GM15510 (cell line): ENCODE data around the gene CX3CR1.

Source experiments
- POLR2A ChIP-seq: IDR thresholded peaks from 3 replicates; pipeline ENCODE4 v1.6.1; 2011; ENCODE audit warnings: borderline replicate concordance; ENCODE audit not compliant: insufficient read length; ENCODE audit errors: extremely low read depth

The CX3CR1 gene, protein sequence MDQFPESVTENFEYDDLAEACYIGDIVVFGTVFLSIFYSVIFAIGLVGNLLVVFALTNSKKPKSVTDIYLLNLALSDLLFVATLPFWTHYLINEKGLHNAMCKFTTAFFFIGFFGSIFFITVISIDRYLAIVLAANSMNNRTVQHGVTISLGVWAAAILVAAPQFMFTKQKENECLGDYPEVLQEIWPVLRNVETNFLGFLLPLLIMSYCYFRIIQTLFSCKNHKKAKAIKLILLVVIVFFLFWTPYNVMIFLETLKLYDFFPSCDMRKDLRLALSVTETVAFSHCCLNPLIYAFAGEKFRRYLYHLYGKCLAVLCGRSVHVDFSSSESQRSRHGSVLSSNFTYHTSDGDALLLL

DNA sequence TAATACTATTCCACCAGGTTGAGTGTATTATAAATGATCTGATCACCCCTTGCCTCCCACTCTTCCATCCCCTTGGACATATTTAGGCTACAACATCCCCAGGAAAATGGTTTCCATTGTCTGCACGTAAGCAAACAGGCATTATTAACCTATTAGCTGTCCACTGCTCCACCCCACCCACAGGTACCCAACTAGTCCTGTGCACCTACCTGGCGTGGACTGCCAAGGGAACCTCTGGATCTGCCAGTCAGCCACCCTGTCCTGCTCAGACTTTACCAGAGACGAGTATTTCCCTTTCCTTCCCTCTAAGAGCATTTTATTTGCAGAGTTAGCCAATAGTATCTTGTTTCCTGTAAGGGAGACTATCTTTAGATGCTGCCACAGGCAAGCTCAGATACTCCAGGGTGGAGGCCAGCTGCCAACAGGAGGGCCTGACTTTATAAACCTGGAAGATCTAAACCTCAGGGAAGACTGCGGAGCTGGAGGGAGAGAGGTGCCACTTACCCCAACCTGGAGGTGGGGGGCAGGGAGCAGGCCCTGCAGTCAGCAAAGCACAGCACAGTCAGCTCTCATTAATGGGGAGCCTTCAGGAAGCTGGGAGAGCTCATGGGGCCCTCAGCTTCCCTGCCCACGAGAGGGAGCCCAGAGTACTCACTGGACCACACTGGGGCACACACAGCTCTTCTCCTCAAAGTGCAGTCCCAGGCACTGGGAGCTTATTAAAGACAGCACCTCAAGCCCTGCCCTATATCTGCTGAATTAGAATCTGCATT is at the start of gene CX3CR1:
TSS of gene CX3CR1 (minus strand) at position 292 of the 773 bp plus-strand sequence. CDS start 13,527 bp downstream, outside the sequence.
- TF ChIP-seq POLR2A = no peak

GRCh38 chr3:39329493-39329892 is 49.7 kb upstream of the CX3CR1 start, which contains the start of gene CCR8:
TSS of gene CCR8 (plus strand) at chr3:39329709. CDS start at chr3:39332332, 2,623 bp downstream.
- no peak for TF ChIP-seq POLR2A

GRCh38 chr3:39327746-39328349 is 48.0 kb upstream of the CX3CR1 start:
- TF ChIP-seq POLR2A = no peak

- no peak for TF ChIP-seq POLR2A
Observed at GRCh38 chr3:39327053-39327745, 47.4 kb upstream of the CX3CR1 start.

DNA sequence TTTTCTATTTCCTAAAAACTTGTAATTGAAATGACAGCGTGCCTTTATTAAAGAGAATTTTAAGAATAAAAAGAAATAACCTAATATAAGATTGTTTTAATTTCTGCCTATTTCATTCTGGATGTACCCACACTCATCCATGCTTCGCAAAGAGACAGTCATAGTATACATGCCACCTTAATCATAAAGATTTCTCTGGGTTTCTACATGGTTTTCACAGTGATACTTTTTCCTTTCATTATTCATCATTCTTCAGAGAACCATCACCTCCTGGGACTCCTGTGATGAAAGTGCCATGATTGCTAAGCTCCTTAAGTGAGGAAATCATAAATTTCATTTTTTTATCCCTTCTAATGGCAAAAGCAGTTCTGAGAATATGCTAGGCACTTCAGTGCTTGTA is 45.4 kb upstream of the CX3CR1 start:
- no peak for TF ChIP-seq POLR2A

DNA sequence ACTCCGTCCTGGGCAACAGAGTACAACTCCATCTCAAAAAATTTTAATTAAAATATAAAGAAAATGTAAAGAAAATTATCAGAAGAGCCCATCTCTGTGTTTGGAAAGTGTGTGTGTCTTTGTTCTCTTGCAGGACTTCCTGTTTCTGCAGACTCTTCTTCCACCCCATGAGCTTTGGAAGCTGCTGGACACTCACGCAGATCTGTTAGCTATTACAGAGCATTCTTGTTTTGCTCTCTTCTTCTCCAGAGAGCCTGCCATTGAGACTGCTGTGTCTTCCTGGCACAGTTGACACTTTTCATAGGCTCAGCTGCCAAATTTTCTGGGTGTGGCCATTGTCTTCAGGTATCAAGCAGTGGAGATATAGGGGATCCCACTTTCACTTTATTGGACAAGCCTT is 43.7 kb upstream of the CX3CR1 start:
- no peak for TF ChIP-seq POLR2A

DNA sequence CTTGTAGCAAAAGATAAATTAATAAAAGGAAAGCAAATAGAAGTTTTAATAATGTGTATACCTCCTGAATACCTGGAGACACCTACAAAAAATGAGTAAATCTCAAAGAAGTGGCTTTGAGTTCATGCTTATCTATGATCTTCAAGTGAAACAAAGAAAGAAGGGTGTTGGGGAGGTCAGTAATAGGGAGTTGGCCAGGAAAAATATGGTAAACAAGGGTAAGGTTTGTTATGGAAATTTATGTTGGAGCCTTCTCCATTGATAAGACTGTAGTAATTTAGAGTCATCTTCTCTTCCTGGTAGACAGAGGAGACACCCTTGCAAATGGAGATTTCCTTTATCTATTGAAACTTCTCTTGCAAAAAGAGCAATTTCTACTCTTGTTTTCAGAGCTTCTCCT is 43.1 kb upstream of the CX3CR1 start:
- no peak for TF ChIP-seq POLR2A

DNA sequence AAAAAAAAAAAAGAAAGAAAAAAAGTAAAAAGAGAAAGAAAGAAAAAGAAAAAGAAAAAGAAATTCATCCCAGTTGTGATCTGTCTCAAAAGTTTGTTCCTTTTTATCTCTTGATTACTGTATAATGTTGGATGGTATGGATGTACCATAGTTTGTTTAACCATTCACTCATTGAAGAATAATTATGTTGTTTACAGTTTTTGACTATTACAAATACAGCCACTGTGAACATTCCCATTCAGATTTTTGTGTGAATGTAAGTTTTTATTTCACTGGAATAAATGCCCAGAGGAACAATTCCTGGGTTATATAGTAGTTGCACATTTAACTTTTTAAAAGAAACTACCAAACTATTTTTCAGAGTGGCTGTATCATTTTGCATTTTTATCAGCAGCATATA is 39.4 kb upstream of the CX3CR1 start:
- no peak for TF ChIP-seq POLR2A

DNA sequence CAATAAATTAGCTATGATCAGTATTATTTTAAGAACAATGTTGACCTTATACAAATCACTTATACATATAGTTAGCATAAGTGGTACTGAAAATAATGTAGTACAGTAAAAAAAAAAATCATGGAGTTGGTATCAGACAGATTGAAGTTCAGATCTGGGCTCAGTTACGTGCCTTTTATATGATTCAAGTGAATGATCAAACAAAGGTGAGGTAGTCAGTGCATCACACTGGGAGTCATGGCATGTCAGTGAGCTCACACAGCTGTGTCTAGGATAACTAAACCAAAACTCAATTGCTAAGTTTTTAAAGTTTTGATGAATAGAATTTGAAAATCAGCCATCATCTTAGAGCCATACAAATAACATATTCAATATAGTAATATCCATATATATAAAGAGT is 38.5 kb upstream of the CX3CR1 start:
- no peak for TF ChIP-seq POLR2A

DNA sequence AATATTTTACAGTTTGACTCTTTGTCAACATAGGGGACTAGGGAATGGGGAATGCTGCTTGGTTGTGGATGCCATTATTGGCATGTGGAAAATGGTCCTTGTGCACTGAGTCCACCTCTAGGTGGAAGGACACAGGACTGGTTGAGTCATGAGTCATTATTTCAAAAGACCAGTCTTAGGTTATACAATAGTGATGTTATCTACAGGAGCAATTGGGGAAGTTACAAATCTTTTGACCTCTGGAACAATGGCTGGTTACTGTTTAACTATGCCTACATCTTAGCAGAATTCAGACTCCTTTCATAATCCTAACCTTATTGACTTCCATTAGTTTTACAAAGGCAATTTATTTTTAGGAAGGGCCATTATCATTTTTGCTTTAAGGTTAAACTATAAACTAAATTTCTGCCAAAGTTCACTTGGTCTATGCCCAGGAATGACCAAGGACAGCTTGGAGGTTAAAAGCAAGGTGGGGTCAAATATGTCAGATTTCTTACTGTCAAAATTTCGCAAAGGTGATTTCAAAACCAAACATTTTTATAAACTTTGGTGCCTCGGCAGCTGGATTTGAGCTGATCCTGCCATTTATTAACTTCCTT is 37.8 kb upstream of the CX3CR1 start:
- no peak for TF ChIP-seq POLR2A

DNA sequence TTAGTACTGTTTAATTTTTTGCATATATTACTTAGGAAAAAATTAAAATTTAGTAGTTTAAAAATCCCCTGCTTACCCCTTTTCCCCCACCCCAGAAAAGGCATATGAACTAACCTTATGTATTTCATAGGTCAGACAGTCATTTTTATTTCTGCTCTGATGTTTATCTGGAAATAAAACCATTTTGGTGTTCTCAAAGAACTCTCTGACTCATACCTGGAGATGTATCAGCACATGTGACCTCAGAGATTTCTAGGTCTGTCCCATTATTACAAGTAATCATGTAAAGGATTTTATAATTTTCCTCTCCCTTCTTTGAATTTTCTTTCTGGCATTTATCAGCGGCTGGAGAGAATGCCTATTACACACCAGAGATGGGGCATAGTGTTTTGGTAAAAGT is 35.6 kb upstream of the CX3CR1 start:
- no peak for TF ChIP-seq POLR2A

- TF ChIP-seq POLR2A = no peak
Observed at GRCh38 chr3:39313289-39313688, 33.5 kb upstream of the CX3CR1 start.

- TF ChIP-seq POLR2A = no peak
Observed at GRCh38 chr3:39302178-39302577, 22.3 kb upstream of the CX3CR1 start.

GRCh38 chr3:39299279-39299678 is 19.4 kb upstream of the CX3CR1 start:
- TF ChIP-seq POLR2A = no peak
